DMS153 treated with DMSO at 0.1 percent for 48 hours (cell line): ENCODE measurements around the gene SERPINE1.
"Not testable (repeated sequence)": the region's sequence is repeated elsewhere in the genome, so short reads cannot be mapped to it uniquely, and the experiment has no call there.

Experiments
- DNase-seq: peaks from one replicate; lab custom pipeline; 2025; ENCODE audit not compliant: unreplicated experiment; lab: John Stamatoyannopoulos, UW

The SERPINE1 gene

GRCh38 chr7:101126651-101127459, at the start of gene SERPINE1:
SERPINE1 (plus strand) TSS chr7:101127104; CDS start chr7:101128394, 1,290 bp downstream.
- peak; percentile 45 for DNase-seq

GRCh38 chr7:101077303-101078086, 49.4 kb upstream of the SERPINE1 start:
- DNase-seq, result peak; percentile 76

- DNase-seq, result no peak
Measured at GRCh38 chr7:101081432-101081831, 45.5 kb upstream of the SERPINE1 start.

GRCh38 chr7:101084865-101085161, 42.1 kb upstream of the SERPINE1 start:
- DNase-seq, result peak; percentile 68

- peak; percentile 79 for DNase-seq
Measured at GRCh38 chr7:101085162-101085964, 41.5 kb upstream of the SERPINE1 start, which contains the start of gene TRIM56. TRIM56 (plus strand) TSS chr7:101085481; CDS start chr7:101087313, 1,832 bp downstream.

GRCh38 chr7:101087334-101088068, 39.4 kb upstream of the SERPINE1 start:
- no peak for DNase-seq

GRCh38 chr7:101088069-101088425, 38.9 kb upstream of the SERPINE1 start:
- no peak for DNase-seq

GRCh38 chr7:101088858-101089529, 37.9 kb upstream of the SERPINE1 start:
- DNase-seq, result no peak

GRCh38 chr7:101089876-101090275, 37.0 kb upstream of the SERPINE1 start:
- no peak for DNase-seq

GRCh38 chr7:101092266-101092905, 34.5 kb upstream of the SERPINE1 start:
- not testable (repeated sequence) for DNase-seq

- no peak for DNase-seq
Measured at GRCh38 chr7:101093906-101094305, 33.0 kb upstream of the SERPINE1 start.

- DNase-seq, result no peak
Measured at GRCh38 chr7:101094376-101094775, 32.5 kb upstream of the SERPINE1 start.

- DNase-seq, result no peak
Measured at GRCh38 chr7:101094791-101095375, 32.0 kb upstream of the SERPINE1 start.

GRCh38 chr7:101096331-101096956, 30.5 kb upstream of the SERPINE1 start:
- DNase-seq, result no peak

GRCh38 chr7:101096957-101097347, 30.0 kb upstream of the SERPINE1 start:
- DNase-seq, result no peak

- no peak for DNase-seq
Measured at GRCh38 chr7:101097561-101097960, 29.3 kb upstream of the SERPINE1 start.

GRCh38 chr7:101099969-101100781, 26.7 kb upstream of the SERPINE1 start:
- peak; percentile 4 for DNase-seq
